ENCODE results near the gene ACAP3. TPM values are rescaled to one million over a fixed set of nuclear protein-coding genes. Genes with fewer than 3 reads are reported as not detected.

Gene ACAP3
- total RNA-seq, 1 donor from 2014 or later = 34.0 TPM

GRCh38 chr1:1243807-1244191 is 63.9 kb downstream of the ACAP3 start:
- FAIRE-seq (no peak), DNase-seq (ENCODE audit: low read depth) (no peak)
- TF ChIP-seq CTCF (IDR thresholded peaks at IDR 0.05; ENCODE audit: insufficient read depth, low read length, severe bottlenecking) = no peak
- H3K4me3 ChIP-seq (ENCODE audit: low read depth, low read length) = no peak overlapping the region
- no peaks in the 10 kb centered on the region for H3K27me3 ChIP-seq (ENCODE audit: control insufficient read depth, insufficient read depth, low read length)
- H3K36me3 ChIP-seq (ENCODE audit: control insufficient read depth, insufficient read depth, low read length) = no peaks in the 10 kb centered on the region

- FAIRE-seq = no peak
These were observed 64.5 kb downstream of the ACAP3 start for GRCh38 chr1:1243266-1243660.

DNA sequence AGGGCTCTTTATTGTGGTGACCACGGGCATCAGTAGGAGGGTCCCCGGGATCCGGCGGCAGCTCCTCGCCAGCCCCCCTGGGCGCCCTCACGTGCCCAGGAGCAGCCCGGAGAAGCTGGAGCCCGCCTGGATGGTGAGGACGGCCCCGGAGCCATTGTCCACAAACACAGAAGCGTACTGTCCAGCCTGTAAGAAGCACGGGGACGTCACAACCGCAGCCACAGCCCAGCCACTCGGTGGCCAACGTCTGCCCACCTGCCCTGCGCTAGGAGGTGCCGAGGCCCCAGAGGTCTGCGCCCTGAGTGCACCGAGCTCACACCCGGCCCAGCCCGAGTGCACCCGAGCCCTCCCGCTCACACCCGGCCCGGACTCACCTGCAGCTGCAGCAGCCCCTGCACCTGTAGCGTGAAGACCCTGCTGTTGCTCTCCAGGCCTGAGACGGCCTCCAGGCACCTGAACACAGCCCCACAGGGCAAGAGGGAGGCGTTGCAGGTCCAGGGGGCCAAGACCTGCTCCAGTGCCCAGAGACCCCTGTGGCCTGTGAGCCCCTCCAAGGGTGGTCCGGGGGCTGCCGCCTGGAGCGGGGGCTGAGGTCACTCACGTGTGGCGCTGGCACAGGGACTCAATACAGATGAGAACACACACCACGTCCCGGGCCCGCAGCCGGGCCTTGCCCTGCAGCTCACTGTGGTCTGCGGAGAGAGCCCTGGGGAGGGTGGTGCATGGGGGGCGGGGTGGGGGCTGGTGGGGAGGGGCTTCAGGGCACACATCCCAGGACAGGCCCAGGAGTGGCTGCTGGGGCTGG is 65.1 kb downstream of the ACAP3 start:
- TF ChIP-seq CTCF (IDR thresholded peaks at IDR 0.05; ENCODE audit: insufficient read depth, low read length, severe bottlenecking) = no peak
- no peak for DNase-seq (ENCODE audit: low read depth)
- no peaks in the 10 kb centered on the region for H3K36me3 ChIP-seq (ENCODE audit: control insufficient read depth, insufficient read depth, low read length)
- H3K4me3 ChIP-seq (ENCODE audit: low read depth, low read length) = no peak overlapping the region
- no peak for FAIRE-seq
- no peaks in the 10 kb centered on the region for H3K27me3 ChIP-seq (ENCODE audit: control insufficient read depth, insufficient read depth, low read length)

More at GRCh38 chr1:1243266-1243660, 64.5 kb downstream of the ACAP3 start:
- TF ChIP-seq CTCF (IDR thresholded peaks at IDR 0.05; ENCODE audit: insufficient read depth, low read length, severe bottlenecking) = no peak
- H3K27me3 ChIP-seq (ENCODE audit: control insufficient read depth, insufficient read depth, low read length) = no peaks in the 10 kb centered on the region
- H3K4me3 ChIP-seq (ENCODE audit: low read depth, low read length) = no peak overlapping the region
- H3K36me3 ChIP-seq (ENCODE audit: control insufficient read depth, insufficient read depth, low read length) = no peaks in the 10 kb centered on the region
- no peak for DNase-seq (ENCODE audit: low read depth)

Other genes starting within 250 kb of the ACAP3 start
- gene RNF223, start 233.6 kb downstream of the ACAP3 start, total RNA-seq = 9.0 and 14.6 TPM in 2 replicates
- gene C1orf159, start 191.8 kb downstream of the ACAP3 start, total RNA-seq = 5.9 and 8.2 TPM in 2 replicates
- not detected in 2 replicates for gene TTLL10, start 134.1 kb downstream of the ACAP3 start, total RNA-seq
- gene TNFRSF18, start 101.3 kb downstream of the ACAP3 start, total RNA-seq = 1.7 TPM in 1 of 2 replicates, not detected in the other
- 0.13 TPM in 1 of 2 replicates, not detected in the other for gene TNFRSF4, start 93.8 kb downstream of the ACAP3 start, total RNA-seq
- 68.2 and 81.3 TPM in 2 replicates for gene SDF4, start 75.9 kb downstream of the ACAP3 start, total RNA-seq
- gene B3GALT6, start 75.7 kb downstream of the ACAP3 start, total RNA-seq = 19.1 and 24.5 TPM in 2 replicates
- 1.3 and 2.7 TPM in 2 replicates for gene C1QTNF12, start 61.2 kb downstream of the ACAP3 start, total RNA-seq
- 41.3 and 41.5 TPM in 2 replicates for gene UBE2J2, start 34.1 kb downstream of the ACAP3 start, total RNA-seq
- 0.26 and 0.51 TPM in 2 replicates for gene SCNN1D, start 27.5 kb downstream of the ACAP3 start, total RNA-seq
- 15.6 and 20.8 TPM in 2 replicates for gene PUSL1, start 667 bp upstream of the ACAP3 start, total RNA-seq
- 64.9 and 66.3 TPM in 2 replicates for gene INTS11, start 16.7 kb upstream of the ACAP3 start, total RNA-seq
- 10.8 and 20.2 TPM in 2 replicates for gene CPTP, start 16.9 kb upstream of the ACAP3 start, total RNA-seq
- 0.26 and 0.38 TPM in 2 replicates for gene TAS1R3, start 23.4 kb upstream of the ACAP3 start, total RNA-seq
- gene DVL1, start 41.5 kb upstream of the ACAP3 start, total RNA-seq = 208 and 233 TPM in 2 replicates
- gene MXRA8, start 50.6 kb upstream of the ACAP3 start, total RNA-seq = 0.51 and 5.0 TPM in 2 replicates
- gene AURKAIP1, start 67.3 kb upstream of the ACAP3 start, total RNA-seq = 93.5 and 128 TPM in 2 replicates
- 119 and 134 TPM in 2 replicates for gene CCNL2, start 91.4 kb upstream of the ACAP3 start, total RNA-seq
- 46.3 and 50.4 TPM in 2 replicates for gene MRPL20, start 99.4 kb upstream of the ACAP3 start, total RNA-seq
- gene ANKRD65, start 113.3 kb upstream of the ACAP3 start, total RNA-seq = 5.3 and 7.9 TPM in 2 replicates
- gene VWA1, start 127.8 kb upstream of the ACAP3 start, total RNA-seq = 5.0 and 7.9 TPM in 2 replicates
- 0.26 and 0.77 TPM in 2 replicates for gene ATAD3C, start 141.8 kb upstream of the ACAP3 start, total RNA-seq
- gene ATAD3B, start 163.8 kb upstream of the ACAP3 start, total RNA-seq = 19.2 and 24.7 TPM in 2 replicates
- gene ATAD3A, start 204.2 kb upstream of the ACAP3 start, total RNA-seq = 20.9 and 28.7 TPM in 2 replicates
- 0.53 and 0.64 TPM in 2 replicates for gene TMEM240, start 232.7 kb upstream of the ACAP3 start, total RNA-seq